Hepatocyte (in vitro differentiated cells): ENCODE data around the gene LEP.

Experiments used
- EZH2 ChIP-seq: fragments of 200-600 bp; sonication (generic); IDR thresholded peaks from 2 replicates; pipeline ENCODE4 v1.6.1; 2016; ENCODE audit warnings: antibody characterized with exemption, mild to moderate bottlenecking, borderline replicate concordance
- EZH2phosphoT487 ChIP-seq: fragments of 200-600 bp; sonication (generic); IDR thresholded peaks from one replicate; pipeline ENCODE4 v1.6.1; 2018; ENCODE audit warnings: antibody characterized with exemption, mild to moderate bottlenecking, low read depth, moderate library complexity; ENCODE audit not compliant: unreplicated experiment, severe bottlenecking
- TF ChIP-seq, protein P1 (sequence below): fragments of 200-600 bp; sonication (generic); IDR thresholded peaks from 2 replicates; pipeline ENCODE4 v1.5.1; 2016; ENCODE audit warnings: antibody characterized with exemption, mild to moderate bottlenecking; ENCODE audit not compliant: poor library complexity

DNA sequence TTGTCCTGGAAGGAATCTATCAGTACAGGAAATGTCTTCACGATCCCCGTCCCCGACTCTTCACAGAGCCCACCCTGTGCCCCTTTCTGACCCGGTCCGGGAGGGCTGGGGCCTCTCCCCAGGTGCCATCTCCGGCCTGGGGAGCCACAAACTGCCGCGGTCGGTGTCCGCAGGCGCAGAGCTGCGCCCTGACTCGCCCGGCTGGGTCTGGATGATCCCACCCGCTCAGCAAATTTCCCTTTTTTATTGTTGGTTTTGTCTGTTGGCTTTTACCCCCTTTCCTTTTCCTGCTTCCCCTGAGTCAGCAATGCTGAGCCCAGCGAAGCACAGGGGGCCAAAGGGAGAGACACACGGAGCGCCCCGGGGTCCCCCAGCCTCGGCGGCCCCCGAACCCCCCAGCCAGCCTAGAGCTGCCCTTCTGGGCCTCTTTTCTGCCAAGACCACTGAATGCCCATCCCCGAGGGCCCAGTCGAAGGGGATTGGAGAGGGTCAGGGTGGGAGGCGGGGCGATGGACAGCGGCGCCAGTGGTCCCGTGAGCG is 30.9 kb downstream of the LEP start:
- TF ChIP-seq, protein P1, sequence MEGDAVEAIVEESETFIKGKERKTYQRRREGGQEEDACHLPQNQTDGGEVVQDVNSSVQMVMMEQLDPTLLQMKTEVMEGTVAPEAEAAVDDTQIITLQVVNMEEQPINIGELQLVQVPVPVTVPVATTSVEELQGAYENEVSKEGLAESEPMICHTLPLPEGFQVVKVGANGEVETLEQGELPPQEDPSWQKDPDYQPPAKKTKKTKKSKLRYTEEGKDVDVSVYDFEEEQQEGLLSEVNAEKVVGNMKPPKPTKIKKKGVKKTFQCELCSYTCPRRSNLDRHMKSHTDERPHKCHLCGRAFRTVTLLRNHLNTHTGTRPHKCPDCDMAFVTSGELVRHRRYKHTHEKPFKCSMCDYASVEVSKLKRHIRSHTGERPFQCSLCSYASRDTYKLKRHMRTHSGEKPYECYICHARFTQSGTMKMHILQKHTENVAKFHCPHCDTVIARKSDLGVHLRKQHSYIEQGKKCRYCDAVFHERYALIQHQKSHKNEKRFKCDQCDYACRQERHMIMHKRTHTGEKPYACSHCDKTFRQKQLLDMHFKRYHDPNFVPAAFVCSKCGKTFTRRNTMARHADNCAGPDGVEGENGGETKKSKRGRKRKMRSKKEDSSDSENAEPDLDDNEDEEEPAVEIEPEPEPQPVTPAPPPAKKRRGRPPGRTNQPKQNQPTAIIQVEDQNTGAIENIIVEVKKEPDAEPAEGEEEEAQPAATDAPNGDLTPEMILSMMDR = no peak
- no peak for TF ChIP-seq EZH2
- TF ChIP-seq EZH2phosphoT487 = no peak
